Adrenal gland (tissue), 12 donors: Measurements from ENCODE around the gene HABP2. TPM values are rescaled to one million over a fixed set of nuclear protein-coding genes. Genes with fewer than 3 reads are reported as not detected.

Experiments used
- DNase-seq, 7 donors: peaks; one replicate each; pipeline ENCODE4 v3.0.0-alpha.2; 2019 to 2020
- H3K27ac ChIP-seq, 5 donors: fragments of 200-600 bp; sonication (generic) in 4 of 5; 1 replicate in 3 of 5; 2 replicates in 2 of 5; pipeline versions ENCODE4 v1.5.1 to v1.8.0; 2016 to 2020; ENCODE audit warnings: mild to moderate bottlenecking in 1 of 5
- H3K27me3 ChIP-seq: fragments of 200-600 bp; 2 replicates; pipeline ENCODE4 v1.8.0; 2021
- H3K36me3 ChIP-seq, 2 donors: fragments of 200-600 bp; replicated peaks in 1 of 2; 1 replicate in 1 of 2; 2 replicates in 1 of 2; pipeline versions ENCODE4 v1.5.1 to v1.8.0; 2018 to 2022
- H3K4me1 ChIP-seq, 2 donors: fragments of 200-600 bp; replicated peaks in 1 of 2; 1 replicate in 1 of 2; 2 replicates in 1 of 2; pipeline versions ENCODE4 v1.5.1 to v1.8.0; 2018 to 2021
- H3K4me3 ChIP-seq, 4 donors: fragments of 200-600 bp; sonication (generic) in 3 of 4; one replicate each; pipeline ENCODE4 v1.5.1; 2016 to 2018
- H3K9me3 ChIP-seq, 3 donors: fragments of 200-600 bp; sonication (generic) in 1 of 3; replicated peaks in 1 of 3; 1 replicate in 2 of 3; 2 replicates in 1 of 3; pipeline versions ENCODE4 v1.5.1 to v1.8.0; 2016 to 2021
- POLR2A ChIP-seq, 2 donors: fragments of 450-650 bp; IDR thresholded peaks; one replicate each; pipeline ENCODE4 v1.6.1; 2017; ENCODE audit warnings: antibody characterized with exemption in 2 of 2, mild to moderate bottlenecking in 2 of 2, moderate library complexity in 1 of 2
- WGBS, 4 donors: extraction: QIAGEN DNeasy Blood & Tissue Kit in 2 of 4; methylation state at CpG; one replicate each; pipeline versions ENCODE4 v1.1.5 to v1.1.7; 2013 to 2017; 5-methylcytosine and 5-hydroxymethylcytosine counted together
- intact Hi-C, 2 donors: fragments of 100-400 bp; cut with DNase I; formaldehyde crosslinking; loops; one replicate each; pipeline versions ENCODE4 v1.14.1 to v1.15.0; 2022 to 2023
- polyA plus RNA-seq, 3 donors: library from polyadenylated mRNA; stranded (reverse); fragments of 200-250 nt in 2 of 3; fragments of 350-450 nt in 1 of 3; fragmentation: Illumina TruSeq in 1 of 3; extraction: RNeasy Lipid Tissue Mini Kit (QIAGEN cat#74804) in 1 of 3; gene quantifications; one replicate each; pipeline ENCODE4 v1.2.3, GENCODE V29; 2013 to 2014
- total RNA-seq, 9 donors: library from RNA; depleted of rRNA in 4 of 9; stranded (reverse); fragments of >200 nt in 4 of 9; fragments of 120-200 nt in 1 of 9; fragmentation: NEBNext Ultra II Directional in 1 of 9; extraction: Animal tissue kit (Norgen Biotek cat#: 25700) in 1 of 9; gene quantifications; one replicate each; pipeline versions ENCODE4 v1.1.0 to v1.2.4, GENCODE V29; 2013 to 2023
- TF ChIP-seq, protein P1 (sequence below), 6 experiments: fragments of 450-650 bp in 4 of 6; fragments of 200-600 bp in 2 of 6; sonication (generic) in 1 of 6; IDR thresholded peaks; 1 replicate in 5 of 6; 2 replicates in 1 of 6; pipeline versions ENCODE4 v1.5.1 to v1.8.0; 2016 to 2021; ENCODE audit warnings: antibody characterized with exemption in 6 of 6, mild to moderate bottlenecking in 2 of 6, moderate library complexity in 1 of 6
- donor health status: healthy with polysubstance abuse.
- donor health status: Bipolar disorder and iron deficiency.
- donor health status: DM: yes; HTN: yes; CAD: no.
- donor health status: DM: no; HTN: no; CAD: no.
- donor health status: DM: no; HTN: no; CAD: no.
- donor health status: DM: yes; HTN: yes; CAD: no.

Gene HABP2
- total and polyA plus RNA-seq, 12 donors, result 0.11 to 0.29 (median 0.13) TPM; not detected in 9

- peaks cover 11% of the 10 kb centered on the region for H3K27me3 ChIP-seq
These were observed 2.9 kb downstream of the HABP2 start for GRCh38 chr10:113555751-113556150.

DNA sequence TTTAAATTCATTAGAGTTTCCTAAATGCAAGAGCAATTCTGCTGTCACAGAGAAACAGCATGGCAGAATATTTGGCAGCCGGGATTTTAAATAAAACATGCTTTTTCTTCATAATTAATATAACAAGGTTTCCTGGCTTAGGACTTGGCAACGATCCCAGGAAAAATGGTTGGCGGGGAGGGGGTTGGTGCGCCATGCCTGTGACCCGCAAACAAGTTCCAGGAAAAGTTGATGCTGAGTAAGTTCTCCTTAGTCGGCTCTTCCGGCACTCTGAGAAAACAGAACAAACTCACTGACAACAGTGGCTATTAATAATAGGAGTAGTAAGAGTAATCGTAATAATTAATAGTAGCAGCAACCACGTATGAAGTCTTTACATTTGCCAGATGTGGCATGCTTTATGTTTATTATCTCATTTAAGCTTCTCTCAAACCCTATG, 4.6 kb downstream of the HABP2 start:
- Histone ChIP-seq H3K9me3 (no peaks in the 10 kb centered on the region), H3K27me3 (peaks cover 11% of the 10 kb centered on the region), H3K36me3 (no peaks in the 10 kb centered on the region), H3K4me1 (peaks cover 0 to 12% of the 10 kb centered on the region in 2 donors), H3K27ac (peak overlapping the region in 2 of 5 donors; percentile 38 to 53), H3K4me3 (no peak overlapping the region)
- intact Hi-C loops, result no loop called here
- 19 to 28% (median 21%) methylated on average over 8 to 9 of the region's 9 CpGs for WGBS, 4 donors
- peak; percentile 41 to 78 (median 45) for DNase-seq
- no peak for TF ChIP-seq POLR2A (IDR thresholded peaks at IDR 0.05)
- TF ChIP-seq, protein P1, sequence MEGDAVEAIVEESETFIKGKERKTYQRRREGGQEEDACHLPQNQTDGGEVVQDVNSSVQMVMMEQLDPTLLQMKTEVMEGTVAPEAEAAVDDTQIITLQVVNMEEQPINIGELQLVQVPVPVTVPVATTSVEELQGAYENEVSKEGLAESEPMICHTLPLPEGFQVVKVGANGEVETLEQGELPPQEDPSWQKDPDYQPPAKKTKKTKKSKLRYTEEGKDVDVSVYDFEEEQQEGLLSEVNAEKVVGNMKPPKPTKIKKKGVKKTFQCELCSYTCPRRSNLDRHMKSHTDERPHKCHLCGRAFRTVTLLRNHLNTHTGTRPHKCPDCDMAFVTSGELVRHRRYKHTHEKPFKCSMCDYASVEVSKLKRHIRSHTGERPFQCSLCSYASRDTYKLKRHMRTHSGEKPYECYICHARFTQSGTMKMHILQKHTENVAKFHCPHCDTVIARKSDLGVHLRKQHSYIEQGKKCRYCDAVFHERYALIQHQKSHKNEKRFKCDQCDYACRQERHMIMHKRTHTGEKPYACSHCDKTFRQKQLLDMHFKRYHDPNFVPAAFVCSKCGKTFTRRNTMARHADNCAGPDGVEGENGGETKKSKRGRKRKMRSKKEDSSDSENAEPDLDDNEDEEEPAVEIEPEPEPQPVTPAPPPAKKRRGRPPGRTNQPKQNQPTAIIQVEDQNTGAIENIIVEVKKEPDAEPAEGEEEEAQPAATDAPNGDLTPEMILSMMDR (IDR thresholded peaks at IDR 0.05), result no peak

More at GRCh38 chr10:113555751-113556150, 2.9 kb downstream of the HABP2 start:
- H3K36me3 ChIP-seq, result no peaks in the 10 kb centered on the region
- DNase-seq, result no peak
- no peak overlapping the region for H3K4me3 ChIP-seq
- intact Hi-C loops, result no loop called here
- no peaks in the 10 kb centered on the region for H3K9me3 ChIP-seq
- no peak for TF ChIP-seq POLR2A (IDR thresholded peaks at IDR 0.05)
- TF ChIP-seq, protein P1 (IDR thresholded peaks at IDR 0.05), result no peak
- H3K27ac ChIP-seq, result no peak overlapping the region
- WGBS, 4 donors, result 85 to 92% (median 90%) methylated on average over 1 of the region's 1 CpG
- peaks cover 0 to 16% of the 10 kb centered on the region in 2 donors for H3K4me1 ChIP-seq

GRCh38 chr10:113557903-113558321, 5.1 kb downstream of the HABP2 start:
- Histone ChIP-seq H3K27ac (peak overlapping the region in 2 of 5 donors; percentile 38 to 53), H3K9me3 (no peaks in the 10 kb centered on the region), H3K36me3 (no peaks in the 10 kb centered on the region), H3K4me3 (no peak overlapping the region), H3K27me3 (peaks cover 11% of the 10 kb centered on the region), H3K4me1 (peaks cover 0 to 12% of the 10 kb centered on the region in 2 donors)
- no peak for DNase-seq
- intact Hi-C loops, result no loop called here
- WGBS, 4 donors, result 42 to 59% (median 48%) methylated on average over 7 to 9 of the region's 9 CpGs
- no peak for TF ChIP-seq POLR2A (IDR thresholded peaks at IDR 0.05)
- TF ChIP-seq, protein P1 (IDR thresholded peaks at IDR 0.05), result no peak

GRCh38 chr10:113560071-113560470, 7.2 kb downstream of the HABP2 start:
- peaks cover 8% of the 10 kb centered on the region for H3K27me3 ChIP-seq
- 72 to 86% (median 82%) methylated on average over 5 of the region's 5 CpGs for WGBS, 4 donors
- DNase-seq, result no peak
- H3K36me3 ChIP-seq, result no peaks in the 10 kb centered on the region
- no peak for TF ChIP-seq POLR2A (IDR thresholded peaks at IDR 0.05)
- TF ChIP-seq, protein P1 (IDR thresholded peaks at IDR 0.05), result no peak
- no peak overlapping the region for H3K27ac ChIP-seq
- no peaks in the 10 kb centered on the region for H3K9me3 ChIP-seq
- peaks cover 0 to 12% of the 10 kb centered on the region in 2 donors for H3K4me1 ChIP-seq
- intact Hi-C loops, result loop anchor here (5.0 to 10.0 kb wide), 2 partner anchors 38 to 105 kb away; no protein-coding TSS in a partner anchor
- no peak overlapping the region for H3K4me3 ChIP-seq
